Retinal pigment epithelial cell (primary cell): ENCODE measurements around the gene CRELD1.

Source experiments
- DNase-seq: peaks from one replicate; pipeline ENCODE4 v3.0.0-alpha.2; 2010; ENCODE audit warnings: low read depth
- H3K4me3 ChIP-seq: 2 replicates; pipeline ENCODE4 v1.5.1; 2011; ENCODE audit warnings: mild to moderate bottlenecking, low read length, control low read depth, moderate library complexity
- TF ChIP-seq, protein P1 (sequence below): conservative IDR thresholded peaks from 2 replicates; pipeline ENCODE4 v1.5.1; 2011; ENCODE audit warnings: low read depth, low read length, control low read depth, inconsistent platforms

Gene CRELD1

DNA sequence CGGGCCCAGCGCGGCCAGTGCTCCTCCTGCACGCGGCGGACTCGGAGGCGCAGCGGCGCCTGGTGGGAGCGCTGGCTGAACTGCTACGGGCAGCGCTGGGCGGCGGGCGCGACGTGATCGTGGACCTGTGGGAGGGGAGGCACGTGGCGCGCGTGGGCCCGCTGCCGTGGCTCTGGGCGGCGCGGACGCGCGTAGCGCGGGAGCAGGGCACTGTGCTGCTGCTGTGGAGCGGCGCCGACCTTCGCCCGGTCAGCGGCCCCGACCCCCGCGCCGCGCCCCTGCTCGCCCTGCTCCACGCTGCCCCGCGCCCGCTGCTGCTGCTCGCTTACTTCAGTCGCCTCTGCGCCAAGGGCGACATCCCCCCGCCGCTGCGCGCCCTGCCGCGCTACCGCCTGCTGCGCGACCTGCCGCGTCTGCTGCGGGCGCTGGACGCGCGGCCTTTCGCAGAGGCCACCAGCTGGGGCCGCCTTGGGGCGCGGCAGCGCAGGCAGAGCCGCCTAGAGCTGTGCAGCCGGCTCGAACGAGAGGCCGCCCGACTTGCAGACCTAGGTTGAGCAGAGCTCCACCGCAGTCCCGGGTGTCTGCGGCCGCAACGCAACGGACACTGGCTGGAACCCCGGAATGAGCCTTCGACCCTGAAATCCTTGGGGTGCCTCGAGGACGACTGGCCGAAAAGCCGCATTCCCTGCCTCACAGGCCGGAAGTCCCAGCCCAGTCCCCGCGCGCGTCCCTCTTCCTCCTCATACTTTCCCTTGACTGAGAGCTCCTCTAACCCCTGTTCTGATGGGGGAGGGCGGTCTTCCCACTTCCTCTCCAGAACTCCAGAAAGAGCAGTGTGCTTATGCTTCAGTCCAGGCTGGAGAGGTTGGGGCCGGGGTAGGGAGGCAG lies 18.1 kb upstream of the CRELD1 start:
- H3K4me3 ChIP-seq: peak overlapping the region; percentile 50
- TF ChIP-seq, protein P1, sequence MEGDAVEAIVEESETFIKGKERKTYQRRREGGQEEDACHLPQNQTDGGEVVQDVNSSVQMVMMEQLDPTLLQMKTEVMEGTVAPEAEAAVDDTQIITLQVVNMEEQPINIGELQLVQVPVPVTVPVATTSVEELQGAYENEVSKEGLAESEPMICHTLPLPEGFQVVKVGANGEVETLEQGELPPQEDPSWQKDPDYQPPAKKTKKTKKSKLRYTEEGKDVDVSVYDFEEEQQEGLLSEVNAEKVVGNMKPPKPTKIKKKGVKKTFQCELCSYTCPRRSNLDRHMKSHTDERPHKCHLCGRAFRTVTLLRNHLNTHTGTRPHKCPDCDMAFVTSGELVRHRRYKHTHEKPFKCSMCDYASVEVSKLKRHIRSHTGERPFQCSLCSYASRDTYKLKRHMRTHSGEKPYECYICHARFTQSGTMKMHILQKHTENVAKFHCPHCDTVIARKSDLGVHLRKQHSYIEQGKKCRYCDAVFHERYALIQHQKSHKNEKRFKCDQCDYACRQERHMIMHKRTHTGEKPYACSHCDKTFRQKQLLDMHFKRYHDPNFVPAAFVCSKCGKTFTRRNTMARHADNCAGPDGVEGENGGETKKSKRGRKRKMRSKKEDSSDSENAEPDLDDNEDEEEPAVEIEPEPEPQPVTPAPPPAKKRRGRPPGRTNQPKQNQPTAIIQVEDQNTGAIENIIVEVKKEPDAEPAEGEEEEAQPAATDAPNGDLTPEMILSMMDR: peak; percentile 35
- DNase-seq: no peak

DNA sequence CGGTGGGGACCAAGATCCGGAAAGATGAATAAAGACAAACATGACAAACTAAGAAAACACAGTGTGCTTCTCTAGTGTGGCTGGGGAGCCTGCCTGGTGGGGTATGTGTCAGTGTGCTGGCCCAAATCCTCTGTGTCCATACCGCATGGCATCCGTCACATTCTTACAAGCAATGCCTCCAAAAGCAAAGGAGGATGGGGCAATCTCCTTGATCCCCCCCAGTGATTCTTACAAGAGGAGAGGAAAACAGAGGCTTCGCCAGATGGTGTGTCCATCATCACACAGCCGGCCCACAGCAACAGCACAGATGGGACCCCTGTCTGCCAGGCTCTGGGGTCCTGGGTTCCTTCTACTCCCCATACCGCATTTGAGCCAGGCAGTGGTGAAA lies 17.3 kb upstream of the CRELD1 start:
- H3K4me3 ChIP-seq: peak overlapping the region; percentile 46
- no peak for DNase-seq
- TF ChIP-seq, protein P1: no peak

DNA sequence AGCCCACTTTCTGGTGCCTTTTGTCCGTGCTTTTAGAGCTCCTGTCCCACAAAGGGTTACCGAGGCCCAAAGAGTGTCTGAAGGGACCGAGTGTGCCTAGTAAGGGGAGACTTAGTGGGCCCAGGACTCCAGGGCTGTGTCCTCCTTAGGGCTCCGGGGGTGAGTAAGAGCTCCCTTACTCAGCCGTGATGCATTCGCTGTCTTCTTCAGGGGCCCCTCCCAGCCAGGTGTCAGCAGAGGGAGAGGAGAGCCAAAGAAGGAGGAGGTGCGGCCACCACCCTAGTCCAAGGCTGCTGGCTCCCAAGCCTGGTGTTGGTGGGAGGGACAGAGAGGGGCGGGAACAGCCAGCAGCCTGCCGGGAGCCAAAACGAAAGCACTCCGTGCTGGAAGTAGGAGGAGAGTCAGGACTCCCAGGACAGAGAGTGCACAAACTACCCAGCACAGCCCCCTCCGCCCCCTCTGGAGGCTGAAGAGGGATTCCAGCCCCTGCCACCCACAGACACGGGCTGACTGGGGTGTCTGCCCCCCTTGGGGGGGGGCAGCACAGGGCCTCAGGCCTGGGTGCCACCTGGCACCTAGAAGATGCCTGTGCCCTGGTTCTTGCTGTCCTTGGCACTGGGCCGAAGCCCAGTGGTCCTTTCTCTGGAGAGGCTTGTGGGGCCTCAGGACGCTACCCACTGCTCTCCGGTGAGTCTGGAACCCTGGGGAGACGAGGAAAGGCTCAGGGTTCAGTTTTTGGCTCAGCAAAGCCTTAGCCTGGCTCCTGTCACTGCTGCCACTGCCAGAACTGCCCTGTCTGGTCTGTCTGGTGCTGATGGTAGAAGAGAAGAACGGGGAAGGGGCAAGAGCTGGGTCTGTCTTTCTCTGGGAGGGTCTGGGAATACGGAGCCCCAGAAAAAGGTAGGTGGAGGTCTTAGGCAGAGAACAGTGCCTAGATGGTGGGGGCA lies 16.6 kb upstream of the CRELD1 start, which contains the start of gene IL17RC:
Gene IL17RC (plus strand): TSS at position 365 of the 947 bp plus-strand sequence. CDS start 218 bp downstream, at position 583.
- peak within 1 kb of the TSS; percentile 50 for H3K4me3 ChIP-seq
- TF ChIP-seq, protein P1: no peak
- no peak for DNase-seq

DNA sequence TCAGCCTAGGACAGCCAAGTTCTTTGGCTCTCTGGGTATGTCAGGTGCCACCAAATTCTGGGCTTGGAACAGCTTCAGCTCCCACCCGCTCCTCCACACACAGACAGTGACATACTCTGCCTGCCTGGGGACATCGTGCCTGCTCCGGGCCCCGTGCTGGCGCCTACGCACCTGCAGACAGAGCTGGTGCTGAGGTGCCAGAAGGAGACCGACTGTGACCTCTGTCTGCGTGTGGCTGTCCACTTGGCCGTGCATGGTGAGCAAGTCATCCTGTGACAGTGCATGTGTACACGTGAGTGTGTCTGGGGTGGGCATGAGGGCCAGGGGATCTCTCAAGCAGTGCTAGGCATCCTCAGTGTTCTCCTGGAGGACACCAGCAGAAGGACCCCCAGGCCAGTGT lies 15.8 kb upstream of the CRELD1 start:
- DNase-seq: no peak
- no peak overlapping the region for H3K4me3 ChIP-seq
- TF ChIP-seq, protein P1: no peak

DNA sequence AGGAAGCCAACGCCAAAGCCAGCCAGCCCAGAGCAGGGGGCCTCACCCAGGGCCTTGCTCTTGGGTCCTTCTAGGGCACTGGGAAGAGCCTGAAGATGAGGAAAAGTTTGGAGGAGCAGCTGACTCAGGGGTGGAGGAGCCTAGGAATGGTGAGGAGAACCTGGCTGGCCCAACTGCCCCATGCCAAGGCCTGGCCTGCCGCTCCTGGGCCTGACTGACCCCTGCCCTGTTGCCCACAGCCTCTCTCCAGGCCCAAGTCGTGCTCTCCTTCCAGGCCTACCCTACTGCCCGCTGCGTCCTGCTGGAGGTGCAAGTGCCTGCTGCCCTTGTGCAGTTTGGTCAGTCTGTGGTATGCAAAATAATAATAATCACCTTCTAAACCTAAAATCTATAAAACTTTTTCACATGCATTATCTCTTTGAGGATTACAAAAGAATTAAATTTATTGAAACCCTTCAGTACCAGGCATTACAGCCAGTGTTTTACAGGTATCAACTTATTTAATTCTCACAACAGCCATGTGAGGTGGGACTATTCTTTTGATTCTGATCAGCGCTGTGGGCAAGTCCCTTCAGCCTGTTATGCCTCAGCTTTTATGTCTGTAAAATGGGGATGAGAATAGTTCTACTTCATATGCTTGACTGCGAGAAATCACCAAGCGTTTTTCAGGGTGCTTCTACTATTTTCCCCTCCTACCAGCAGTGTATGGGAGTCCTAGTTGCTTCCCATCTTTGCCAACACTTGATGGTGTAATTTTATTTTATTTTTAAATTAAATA lies 15.2 kb upstream of the CRELD1 start:
- TF ChIP-seq, protein P1: no peak
- no peak overlapping the region for H3K4me3 ChIP-seq
- no peak for DNase-seq

DNA sequence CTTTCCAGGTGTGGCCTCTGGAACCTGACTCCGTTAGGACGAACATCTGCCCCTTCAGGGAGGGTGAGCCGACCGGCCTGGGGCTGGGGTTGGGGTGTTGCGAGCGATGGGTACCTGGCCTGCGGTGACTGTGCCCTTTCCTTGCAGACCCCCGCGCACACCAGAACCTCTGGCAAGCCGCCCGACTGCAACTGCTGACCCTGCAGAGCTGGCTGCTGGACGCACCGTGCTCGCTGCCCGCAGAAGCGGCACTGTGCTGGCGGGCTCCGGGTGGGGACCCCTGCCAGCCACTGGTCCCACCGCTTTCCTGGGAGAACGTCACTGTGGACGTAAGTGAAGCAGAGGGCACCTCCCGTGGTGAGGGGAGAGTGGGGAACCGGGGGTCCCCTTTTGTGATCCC lies 5.5 kb upstream of the CRELD1 start:
- no peak overlapping the region for H3K4me3 ChIP-seq
- TF ChIP-seq, protein P1: no peak
- no peak for DNase-seq
